ENCODE data around the gene PRELID1.

The PRELID1 gene

GRCh38 chr5:177299697-177300096, 3.9 kb upstream of the PRELID1 start:
- no peak overlapping the region for H3K4me3 ChIP-seq (ENCODE audit: low read depth, low read length)
- TF ChIP-seq, protein P1, sequence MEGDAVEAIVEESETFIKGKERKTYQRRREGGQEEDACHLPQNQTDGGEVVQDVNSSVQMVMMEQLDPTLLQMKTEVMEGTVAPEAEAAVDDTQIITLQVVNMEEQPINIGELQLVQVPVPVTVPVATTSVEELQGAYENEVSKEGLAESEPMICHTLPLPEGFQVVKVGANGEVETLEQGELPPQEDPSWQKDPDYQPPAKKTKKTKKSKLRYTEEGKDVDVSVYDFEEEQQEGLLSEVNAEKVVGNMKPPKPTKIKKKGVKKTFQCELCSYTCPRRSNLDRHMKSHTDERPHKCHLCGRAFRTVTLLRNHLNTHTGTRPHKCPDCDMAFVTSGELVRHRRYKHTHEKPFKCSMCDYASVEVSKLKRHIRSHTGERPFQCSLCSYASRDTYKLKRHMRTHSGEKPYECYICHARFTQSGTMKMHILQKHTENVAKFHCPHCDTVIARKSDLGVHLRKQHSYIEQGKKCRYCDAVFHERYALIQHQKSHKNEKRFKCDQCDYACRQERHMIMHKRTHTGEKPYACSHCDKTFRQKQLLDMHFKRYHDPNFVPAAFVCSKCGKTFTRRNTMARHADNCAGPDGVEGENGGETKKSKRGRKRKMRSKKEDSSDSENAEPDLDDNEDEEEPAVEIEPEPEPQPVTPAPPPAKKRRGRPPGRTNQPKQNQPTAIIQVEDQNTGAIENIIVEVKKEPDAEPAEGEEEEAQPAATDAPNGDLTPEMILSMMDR (IDR thresholded peaks at IDR 0.05; ENCODE audit: borderline replicate concordance, insufficient read depth, low read depth, low read length), result no peak

- TF ChIP-seq, protein P1 (IDR thresholded peaks at IDR 0.05; ENCODE audit: borderline replicate concordance, insufficient read depth, low read depth, low read length), result no peak
- H3K4me3 ChIP-seq (ENCODE audit: low read depth, low read length), result peak overlapping the region; percentile 8
Measured at GRCh38 chr5:177300236-177300880, 3.2 kb upstream of the PRELID1 start.

DNA sequence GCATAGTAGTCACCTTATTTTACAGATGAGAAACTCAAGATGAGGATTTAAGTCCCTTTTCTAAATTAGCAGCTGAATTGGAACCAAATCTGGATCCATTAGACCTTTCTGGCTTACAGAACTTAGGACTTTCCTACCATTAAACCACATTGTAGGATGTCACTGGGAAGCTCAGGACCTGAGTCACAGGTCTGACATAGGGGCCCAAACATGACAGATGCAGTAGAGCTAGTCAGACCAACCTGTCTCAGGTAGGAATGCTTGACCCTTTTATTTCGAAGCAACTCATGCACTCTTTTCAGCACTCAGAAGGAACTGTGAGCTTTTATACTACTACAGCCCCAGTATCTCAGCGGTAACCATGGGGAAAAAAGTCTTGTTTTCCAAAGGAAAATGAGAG, 2.6 kb upstream of the PRELID1 start:
- no peak overlapping the region for H3K4me3 ChIP-seq (ENCODE audit: low read depth, low read length)
- TF ChIP-seq, protein P1 (IDR thresholded peaks at IDR 0.05; ENCODE audit: borderline replicate concordance, insufficient read depth, low read depth, low read length), result no peak

- TF ChIP-seq, protein P1 (IDR thresholded peaks at IDR 0.05; ENCODE audit: borderline replicate concordance, insufficient read depth, low read depth, low read length), result no peak
Measured at GRCh38 chr5:177301503-177302165, 2.0 kb upstream of the PRELID1 start.

DNA sequence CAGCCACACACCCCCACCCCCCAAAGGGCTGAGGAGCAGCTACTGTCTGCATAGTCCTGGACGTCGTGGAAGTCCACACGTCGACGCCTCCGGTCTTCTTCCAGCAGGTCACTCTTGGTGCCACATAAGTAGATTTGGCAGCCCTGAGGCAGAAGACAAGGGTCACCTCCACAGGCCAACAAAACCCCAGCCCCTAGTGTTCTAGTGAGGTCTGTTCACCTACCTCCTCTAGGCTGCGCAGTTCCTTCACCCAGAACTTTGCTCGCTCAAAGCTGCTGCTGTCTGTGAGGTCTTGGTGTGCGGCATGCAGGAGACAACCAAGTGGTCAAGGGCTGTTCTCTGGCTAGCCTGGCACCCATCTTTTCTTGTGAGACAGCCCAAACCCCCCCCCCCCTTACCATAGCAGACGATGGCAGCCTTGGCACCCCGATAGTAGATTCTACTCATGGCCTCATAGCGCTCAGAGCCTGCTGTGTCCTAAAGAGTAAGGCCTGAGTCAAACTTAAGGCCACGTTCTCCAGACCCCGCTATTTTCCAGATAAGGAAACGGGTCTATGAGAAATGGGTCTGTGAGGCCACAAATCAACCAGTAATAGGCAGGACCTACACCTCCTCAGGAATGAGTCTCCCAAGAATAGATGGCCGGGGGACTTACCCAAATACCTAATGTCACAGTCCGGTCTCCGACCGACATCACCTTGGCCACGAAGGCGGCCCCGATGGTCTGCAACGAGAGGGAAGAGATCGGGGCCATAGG, 1.1 kb upstream of the PRELID1 start:
- TF ChIP-seq, protein P1 (IDR thresholded peaks at IDR 0.05; ENCODE audit: borderline replicate concordance, insufficient read depth, low read depth, low read length), result 0 out of 2 replicates have a peak, but pooled peaks have one; percentile 19
- peak overlapping the region; percentile 78 for H3K4me3 ChIP-seq (ENCODE audit: low read depth, low read length)

More at GRCh38 chr5:177301503-177302165, 2.0 kb upstream of the PRELID1 start:
- no peak overlapping the region for H3K4me3 ChIP-seq (ENCODE audit: low read depth, low read length)

- peak overlapping the region; percentile 78 for H3K4me3 ChIP-seq (ENCODE audit: low read depth, low read length)
- TF ChIP-seq, protein P1 (IDR thresholded peaks at IDR 0.05; ENCODE audit: borderline replicate concordance, insufficient read depth, low read depth, low read length), result no peak
Measured at GRCh38 chr5:177303925-177304391, 359 bp downstream of the PRELID1 start.
